H1 (cell line): ENCODE measurements around the gene ATP9B. TPM values are rescaled to one million over a fixed set of nuclear protein-coding genes. Genes with fewer than 3 reads are reported as not detected.

ENCODE experiments used
- CTCF ChIA-PET: fragments of 300-600 bp; sonication (Branson Sonifier 250); formaldehyde crosslinking; loops from one replicate; lab custom pipeline; 2021; ENCODE audit not compliant: partially characterized antibody; lab: Charles Lee
- POLR2A ChIA-PET: fragments of 300-600 bp; sonication (Branson Sonifier 250); formaldehyde crosslinking; loops from one replicate; lab custom pipeline; 2021; ENCODE audit warnings: inconsistent platforms; ENCODE audit not compliant: partially characterized antibody; lab: Charles Lee
- DNase-seq, 2 experiments: peaks; one replicate each; pipeline versions ENCODE4 v3.0.0 to v3.0.0-alpha.2; 2010 to 2022; ENCODE audit warnings: low spot score in 2 of 2, low read depth in 1 of 2, mixed read lengths in 1 of 2
- FAIRE-seq: peaks from 2 replicates; lab custom pipeline; 2011; peaks lifted over from hg19 to GRCh38; lab: Jason Lieb, UNC
- H2AFZ ChIP-seq: 2 replicates; pipeline ENCODE4 v1.8.1; 2012; ENCODE audit warnings: low read length, inconsistent platforms
- H2AK5ac ChIP-seq: 2 replicates; pipeline ENCODE4 v1.6.1; 2013; ENCODE audit warnings: low read depth, low read length
- H2BK120ac ChIP-seq: replicated peaks from 2 replicates; pipeline ENCODE3; 2013; ENCODE audit warnings: low read depth, low read length, inconsistent platforms
- H2BK12ac ChIP-seq: 2 replicates; pipeline ENCODE4 v1.6.1; 2013; ENCODE audit warnings: low read depth, low read length
- H2BK15ac ChIP-seq: 2 replicates; pipeline ENCODE4 v1.6.1; 2013; ENCODE audit warnings: low read length
- H2BK20ac ChIP-seq: 2 replicates; pipeline ENCODE4 v1.6.1; 2013; ENCODE audit warnings: low read length
- H2BK5ac ChIP-seq: 2 replicates; pipeline ENCODE4 v1.6.1; 2013; ENCODE audit warnings: low read depth, low read length
- H3K14ac ChIP-seq: 2 replicates; pipeline ENCODE4 v1.6.1; 2013; ENCODE audit warnings: inconsistent platforms; ENCODE audit not compliant: insufficient read length
- H3K18ac ChIP-seq: 2 replicates; pipeline ENCODE4 v1.6.1; 2013; ENCODE audit warnings: low read length; ENCODE audit errors: extremely low read depth
- H3K23ac ChIP-seq: 2 replicates; pipeline ENCODE4 v1.6.1; 2013; ENCODE audit warnings: inconsistent platforms; ENCODE audit not compliant: insufficient read length
- H3K23me2 ChIP-seq: 2 replicates; pipeline ENCODE4 v1.6.1; 2013; ENCODE audit warnings: low read depth, low read length
- H3K27ac ChIP-seq: 2 replicates; pipeline ENCODE4 v1.6.1; 2011; ENCODE audit warnings: low read depth, low read length, inconsistent platforms
- H3K27me3 ChIP-seq, 4 experiments: replicated peaks in 1 of 4; 1 replicate in 1 of 4; 2 replicates in 3 of 4; pipeline versions ENCODE4 v1.6.1 to v1.8.1; 2011 to 2013; ENCODE audit warnings: low read length in 3 of 4, mild to moderate bottlenecking in 3 of 4, inconsistent platforms in 2 of 4, mixed read lengths in 2 of 4, moderate library complexity in 1 of 4; ENCODE audit not compliant: control insufficient read depth in 3 of 4, insufficient read depth in 3 of 4; ENCODE audit errors: extremely low read depth in 1 of 4
- H3K36me3 ChIP-seq, 4 experiments: 2 replicates each; pipeline versions ENCODE4 v1.6.1 to v1.8.1; 2011 to 2013; ENCODE audit warnings: mild to moderate bottlenecking in 4 of 4, low read length in 3 of 4, moderate library complexity in 2 of 4, control low read depth in 1 of 4, inconsistent platforms in 1 of 4; ENCODE audit not compliant: insufficient read depth in 4 of 4, control insufficient read depth in 2 of 4
- H3K4ac ChIP-seq: replicated peaks from 2 replicates; pipeline ENCODE3; 2013; ENCODE audit warnings: low read length, low read depth, mixed read lengths, inconsistent platforms; ENCODE audit not compliant: insufficient read length
- H3K4me1 ChIP-seq, 4 experiments: replicated peaks in 1 of 4; 1 replicate in 1 of 4; 2 replicates in 3 of 4; pipeline versions ENCODE4 v1.6.1 to v1.8.1; 2011 to 2013; ENCODE audit warnings: low read length in 3 of 4, inconsistent platforms in 2 of 4, mixed read lengths in 1 of 4; ENCODE audit not compliant: insufficient read depth in 4 of 4, control insufficient read depth in 3 of 4
- H3K4me2 ChIP-seq, 2 experiments: 2 replicates each; pipeline versions ENCODE4 v1.6.1 to v1.8.1; 2011 to 2013; ENCODE audit warnings: low read depth in 2 of 2, low read length in 2 of 2, control low read depth in 1 of 2, inconsistent platforms in 1 of 2, mild to moderate bottlenecking in 1 of 2; ENCODE audit not compliant: insufficient read depth in 1 of 2
- H3K4me3 ChIP-seq, 4 experiments: fragments of 200-600, 300-600 bp in 1 of 4; sonication (generic), shearing (Covaris generic), sonication (Bioruptor Twin) in 1 of 4; 2 replicates each; pipeline versions ENCODE4 v1.5.1 to v1.8.1; 2011 to 2016; ENCODE audit warnings: low read length in 4 of 4, low read depth in 3 of 4, control low read depth in 2 of 4, inconsistent platforms in 2 of 4, mild to moderate bottlenecking in 2 of 4, mixed read lengths in 1 of 4, moderate library complexity in 1 of 4; ENCODE audit not compliant: insufficient read depth in 2 of 4; ENCODE audit errors: extremely low read depth in 1 of 4
- H3K56ac ChIP-seq: replicated peaks from 2 replicates; pipeline ENCODE3; 2013; ENCODE audit warnings: low read depth, mild to moderate bottlenecking, mixed read lengths, low read length, inconsistent platforms; ENCODE audit not compliant: insufficient read length
- H3K79me1 ChIP-seq: 2 replicates; pipeline ENCODE4 v1.6.1; 2013; ENCODE audit warnings: low read depth, low read length, control low read depth
- H3K79me2 ChIP-seq, 2 experiments: 2 replicates each; pipeline versions ENCODE4 v1.6.1 to v1.8.1; 2012 to 2013; ENCODE audit warnings: low read length in 2 of 2, mild to moderate bottlenecking in 2 of 2, inconsistent platforms in 1 of 2; ENCODE audit not compliant: insufficient read depth in 2 of 2, control insufficient read depth in 1 of 2
- H3K9ac ChIP-seq, 4 experiments: replicated peaks in 1 of 4; 1 replicate in 1 of 4; 2 replicates in 3 of 4; pipeline versions ENCODE4 v1.6.1 to v1.8.1; 2011 to 2013; ENCODE audit warnings: low read depth in 3 of 4, low read length in 3 of 4, control low read depth in 2 of 4, mild to moderate bottlenecking in 2 of 4, moderate library complexity in 2 of 4, inconsistent platforms in 1 of 4; ENCODE audit errors: extremely low read depth in 1 of 4
- H3K9me3 ChIP-seq, 2 experiments: 2 replicates each; pipeline versions ENCODE4 v1.6.1 to v1.8.1; 2012 to 2013; ENCODE audit warnings: mild to moderate bottlenecking in 2 of 2, moderate library complexity in 2 of 2, control low read depth in 1 of 2, inconsistent platforms in 1 of 2, low read depth in 1 of 2, low read length in 1 of 2, mixed read lengths in 1 of 2; ENCODE audit not compliant: insufficient read depth in 2 of 2
- H4K20me1 ChIP-seq, 2 experiments: replicated peaks in 1 of 2; 2 replicates each; pipeline versions ENCODE3 to v1.8.1; 2011 to 2013; ENCODE audit warnings: inconsistent platforms in 2 of 2, low read length in 2 of 2, mild to moderate bottlenecking in 1 of 2; ENCODE audit not compliant: insufficient read depth in 2 of 2, control insufficient read depth in 1 of 2
- H4K5ac ChIP-seq: 2 replicates; pipeline ENCODE4 v1.6.1; 2013; ENCODE audit warnings: low read length, low read depth, mixed read lengths, inconsistent platforms; ENCODE audit not compliant: insufficient read length
- H4K8ac ChIP-seq: 2 replicates; pipeline ENCODE4 v1.8.0; 2013; ENCODE audit warnings: mild to moderate bottlenecking, moderate library complexity, low read length, inconsistent platforms; ENCODE audit not compliant: insufficient read depth; ENCODE audit errors: extremely low read depth
- H4K91ac ChIP-seq: replicated peaks from 2 replicates; pipeline ENCODE3; 2013; ENCODE audit warnings: low read length, mixed read lengths, inconsistent platforms; ENCODE audit not compliant: insufficient read length
- WGBS, 2 experiments: shearing (Covaris generic) in 1 of 2; methylation state at CpG; one replicate each; pipeline versions ENCODE4 v1.1.6 to v1.1.7; 2013 to 2015; ENCODE audit warnings: low lambda C conversion rate in 2 of 2, mixed read lengths in 2 of 2, inconsistent platforms in 1 of 2, low coverage in 1 of 2, missing lambda C conversion rate in 1 of 2; ENCODE audit not compliant: insufficient replicate concordance in 2 of 2, insufficient coverage in 1 of 2, insufficient read length in 1 of 2; ENCODE audit errors: extremely low coverage in 1 of 2, missing lambda C conversion rate in 1 of 2; 5-methylcytosine and 5-hydroxymethylcytosine counted together
- polyA plus RNA-seq, 7 experiments: library from polyadenylated mRNA; depleted of rRNA in 3 of 7; stranded (reverse) in 5 of 7; unstranded in 2 of 7; fragments of >200 nt in 5 of 7; fragments of 200-250 nt in 2 of 7; gene quantifications; 1 replicate in 5 of 7; 2 replicates in 1 of 7; 4 replicates in 1 of 7; pipeline versions ENCODE4 v1.2.1 to v1.2.3, GENCODE V29; 2011 to 2013; ENCODE audit warnings: missing spikeins in 2 of 7, mixed read lengths in 2 of 7
- total RNA-seq: library from RNA; stranded (reverse); fragmentation: NEBNext Ultra II Directional; extraction: Animal tissue kit (Norgen Biotek cat#: 25700); gene quantifications from 2 replicates; pipeline ENCODE4 v1.2.1, GENCODE V29; 2021
- TF ChIP-seq, protein P1 (sequence below): IDR thresholded peaks from 2 replicates; pipeline ENCODE4 v1.6.1; 2012; ENCODE audit warnings: inconsistent platforms

The ATP9B gene
- total and polyA plus RNA-seq, 2 of the 8 experiments (the other 6 are each of a cell fraction or from before 2014, with no cell fraction given), result 15.1 to 21.7 TPM

DNA sequence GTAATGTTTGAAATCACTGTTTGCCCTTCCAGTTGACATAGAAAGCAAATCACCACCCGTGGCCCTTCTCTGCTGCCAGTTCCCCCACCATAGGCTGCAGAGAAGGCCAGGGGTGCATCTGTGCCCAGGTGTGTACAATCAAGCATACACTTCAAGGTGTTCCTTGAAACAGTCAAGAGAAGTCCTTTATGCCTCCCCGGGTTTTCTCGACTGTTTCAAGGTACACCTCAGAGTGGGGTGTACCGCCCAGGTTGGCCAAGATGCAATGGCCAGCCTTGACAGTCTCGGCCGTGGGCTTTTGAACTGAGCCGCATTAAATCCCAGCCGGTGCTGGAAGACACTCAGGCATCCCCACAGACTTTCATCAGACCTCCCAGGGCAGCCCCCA lies 21.0 kb upstream of the ATP9B start:
- POLR2A ChIA-PET, result no interaction called here

More for the DNA sequence above, 21.0 kb upstream of the ATP9B start:
- H4K8ac ChIP-seq, result no peak overlapping the region
- CTCF ChIA-PET, result interaction anchor here (1.3 to 1.5 kb wide), 2 partner anchors 10 to 21 kb away, joined by 3 to 6 read pairs; no protein-coding TSS in a partner anchor
- no peak overlapping the region for H3K9ac ChIP-seq
- 92% methylated on average over 8 of the region's 8 CpGs; no CpG with 5 or more reads in 1 of the 2 experiments for WGBS, 2 experiments
- H3K27ac ChIP-seq, result no peak overlapping the region
- no peak overlapping the region for H3K23ac ChIP-seq
- no peak overlapping the region for H3K4me2 ChIP-seq
- H2BK5ac ChIP-seq, result no peak overlapping the region
- H4K91ac ChIP-seq, result no peak overlapping the region
- H2BK12ac ChIP-seq, result no peak overlapping the region
- H3K4me3 ChIP-seq, result no peak overlapping the region
- H2AK5ac ChIP-seq, result no peak overlapping the region
- no peak overlapping the region for H2BK20ac ChIP-seq
- H3K14ac ChIP-seq, result no peak overlapping the region
- H3K27me3 ChIP-seq, result no peaks in the 10 kb centered on the region
- H3K4ac ChIP-seq, result no peak overlapping the region
- H4K5ac ChIP-seq, result no peak overlapping the region
- no peak for DNase-seq
- FAIRE-seq, result no peak
- H3K79me1 ChIP-seq, result no peaks in the 10 kb centered on the region
- no peak overlapping the region for H3K56ac ChIP-seq
- H3K4me1 ChIP-seq, result no peaks in the 10 kb centered on the region
- TF ChIP-seq, protein P1, sequence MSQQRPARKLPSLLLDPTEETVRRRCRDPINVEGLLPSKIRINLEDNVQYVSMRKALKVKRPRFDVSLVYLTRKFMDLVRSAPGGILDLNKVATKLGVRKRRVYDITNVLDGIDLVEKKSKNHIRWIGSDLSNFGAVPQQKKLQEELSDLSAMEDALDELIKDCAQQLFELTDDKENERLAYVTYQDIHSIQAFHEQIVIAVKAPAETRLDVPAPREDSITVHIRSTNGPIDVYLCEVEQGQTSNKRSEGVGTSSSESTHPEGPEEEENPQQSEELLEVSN, result no peak
- TF ChIP-seq, all 59 proteins: peak for 0
- no peak overlapping the region for H2AFZ ChIP-seq
- no peaks in the 10 kb centered on the region for H3K23me2 ChIP-seq
- no peaks in the 10 kb centered on the region for H3K36me3 ChIP-seq
- no peak overlapping the region for H3K18ac ChIP-seq
- H3K9me3 ChIP-seq, result no peaks in the 10 kb centered on the region
- H3K79me2 ChIP-seq, result no peaks in the 10 kb centered on the region
- H4K20me1 ChIP-seq, result no peaks in the 10 kb centered on the region
- no peak overlapping the region for H2BK15ac ChIP-seq
- no peak overlapping the region for H2BK120ac ChIP-seq
